Erythroblast (primary cell): ENCODE results near the gene UBXN11.

Experiments used
- GATA1 ChIP-seq: IDR thresholded peaks from 2 replicates; pipeline ENCODE4 v1.6.1; 2011; ENCODE audit warnings: low read depth, mild to moderate bottlenecking, control low read depth, low read length, moderate library complexity
- POLR2A ChIP-seq: IDR thresholded peaks from 2 replicates; pipeline ENCODE4 v1.6.1; 2011; ENCODE audit warnings: mild to moderate bottlenecking, low read length

GRCh38 chr1:26278724-26279455, 27.5 kb downstream of the UBXN11 start:
- TF ChIP-seq POLR2A (no peak), GATA1 (no peak)
